Neural cell (in vitro differentiated cells): ENCODE results near the gene EYS.

ENCODE experiments used
- EZH2 ChIP-seq: fragments of 200-600, 300-800 bp; shearing (Covaris generic), sonication (generic); IDR thresholded peaks from 2 replicates; pipeline ENCODE4 v1.6.1; 2014; ENCODE audit warnings: antibody characterized with exemption, low read length, borderline replicate concordance, mild to moderate bottlenecking; ENCODE audit not compliant: insufficient read depth, poor library complexity, severe bottlenecking
- POLR2AphosphoS5 ChIP-seq: IDR thresholded peaks from 2 replicates; pipeline ENCODE4 v1.6.1; 2012
- SMC3 ChIP-seq: fragments of 450-650 bp; conservative IDR thresholded peaks from 2 replicates; pipeline ENCODE4 v1.6.1; 2014; ENCODE audit warnings: antibody characterized with exemption, mild to moderate bottlenecking, moderate library complexity; ENCODE audit not compliant: poor library complexity
- TAF1 ChIP-seq: IDR thresholded peaks from 2 replicates; pipeline ENCODE4 v1.6.1; 2012; ENCODE audit warnings: low read depth
- TF ChIP-seq, protein P1 (sequence below): fragments of 450-650 bp; IDR thresholded peaks from 2 replicates; pipeline ENCODE4 v1.5.1; 2014; ENCODE audit warnings: antibody characterized with exemption, mild to moderate bottlenecking, moderate library complexity; ENCODE audit not compliant: poor library complexity, severe bottlenecking

DNA sequence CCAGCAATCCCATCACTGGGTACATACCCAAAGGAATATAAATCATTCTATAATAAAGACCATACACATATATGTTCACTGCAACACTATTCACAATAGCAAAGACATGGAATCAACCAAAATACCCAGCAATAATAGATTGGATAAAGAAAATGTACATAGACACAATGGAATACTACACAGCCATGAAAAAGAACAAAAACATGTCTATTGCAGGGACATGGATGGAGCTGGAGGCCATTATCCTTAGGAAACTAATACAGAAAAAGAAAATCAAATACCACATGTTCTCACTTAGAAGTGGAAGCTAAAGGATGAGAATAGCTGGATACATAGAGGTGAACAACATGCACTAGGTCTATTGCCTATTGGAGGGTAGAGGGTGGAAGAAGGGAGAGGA lies 1396.8 kb downstream of the EYS start:
- TF ChIP-seq, protein P1, sequence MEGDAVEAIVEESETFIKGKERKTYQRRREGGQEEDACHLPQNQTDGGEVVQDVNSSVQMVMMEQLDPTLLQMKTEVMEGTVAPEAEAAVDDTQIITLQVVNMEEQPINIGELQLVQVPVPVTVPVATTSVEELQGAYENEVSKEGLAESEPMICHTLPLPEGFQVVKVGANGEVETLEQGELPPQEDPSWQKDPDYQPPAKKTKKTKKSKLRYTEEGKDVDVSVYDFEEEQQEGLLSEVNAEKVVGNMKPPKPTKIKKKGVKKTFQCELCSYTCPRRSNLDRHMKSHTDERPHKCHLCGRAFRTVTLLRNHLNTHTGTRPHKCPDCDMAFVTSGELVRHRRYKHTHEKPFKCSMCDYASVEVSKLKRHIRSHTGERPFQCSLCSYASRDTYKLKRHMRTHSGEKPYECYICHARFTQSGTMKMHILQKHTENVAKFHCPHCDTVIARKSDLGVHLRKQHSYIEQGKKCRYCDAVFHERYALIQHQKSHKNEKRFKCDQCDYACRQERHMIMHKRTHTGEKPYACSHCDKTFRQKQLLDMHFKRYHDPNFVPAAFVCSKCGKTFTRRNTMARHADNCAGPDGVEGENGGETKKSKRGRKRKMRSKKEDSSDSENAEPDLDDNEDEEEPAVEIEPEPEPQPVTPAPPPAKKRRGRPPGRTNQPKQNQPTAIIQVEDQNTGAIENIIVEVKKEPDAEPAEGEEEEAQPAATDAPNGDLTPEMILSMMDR, result no peak
- TF ChIP-seq EZH2 (no peak), POLR2AphosphoS5 (no peak), TAF1 (no peak), SMC3 (no peak)
